Astrocyte (in vitro differentiated cells and primary cell): ENCODE results near the gene DPP4.

ENCODE experiments used
- EZH2 ChIP-seq: IDR thresholded peaks from 2 replicates; pipeline ENCODE4 v1.6.1; 2012; ENCODE audit warnings: mild to moderate bottlenecking, low read length, inconsistent platforms; ENCODE audit not compliant: insufficient read depth
- TF ChIP-seq, protein P1 (sequence below): IDR thresholded peaks from 2 replicates; pipeline ENCODE4 v1.5.1; 2011; ENCODE audit warnings: low read depth, mild to moderate bottlenecking, inconsistent platforms, low read length, moderate library complexity; ENCODE audit not compliant: insufficient read depth

DNA sequence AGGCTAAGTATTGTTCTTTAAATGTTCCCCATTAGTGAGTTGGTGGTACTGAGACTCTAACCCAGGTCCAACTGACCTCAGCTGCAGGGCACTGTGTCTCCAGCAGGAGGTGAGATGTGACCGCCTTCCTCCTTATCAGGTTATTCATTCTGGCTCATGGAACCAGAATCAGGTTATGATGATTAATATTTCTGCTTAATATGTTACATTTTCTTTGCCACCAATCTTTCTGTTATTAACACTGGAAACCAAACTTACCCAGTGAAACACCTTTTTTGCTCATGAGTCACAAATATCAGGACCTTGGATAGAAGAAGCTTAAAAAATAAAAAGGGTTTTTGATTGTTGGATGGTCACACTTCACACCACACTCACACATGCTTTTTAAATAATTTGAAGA lies 85.4 kb downstream of the DPP4 start:
- TF ChIP-seq, protein P1, sequence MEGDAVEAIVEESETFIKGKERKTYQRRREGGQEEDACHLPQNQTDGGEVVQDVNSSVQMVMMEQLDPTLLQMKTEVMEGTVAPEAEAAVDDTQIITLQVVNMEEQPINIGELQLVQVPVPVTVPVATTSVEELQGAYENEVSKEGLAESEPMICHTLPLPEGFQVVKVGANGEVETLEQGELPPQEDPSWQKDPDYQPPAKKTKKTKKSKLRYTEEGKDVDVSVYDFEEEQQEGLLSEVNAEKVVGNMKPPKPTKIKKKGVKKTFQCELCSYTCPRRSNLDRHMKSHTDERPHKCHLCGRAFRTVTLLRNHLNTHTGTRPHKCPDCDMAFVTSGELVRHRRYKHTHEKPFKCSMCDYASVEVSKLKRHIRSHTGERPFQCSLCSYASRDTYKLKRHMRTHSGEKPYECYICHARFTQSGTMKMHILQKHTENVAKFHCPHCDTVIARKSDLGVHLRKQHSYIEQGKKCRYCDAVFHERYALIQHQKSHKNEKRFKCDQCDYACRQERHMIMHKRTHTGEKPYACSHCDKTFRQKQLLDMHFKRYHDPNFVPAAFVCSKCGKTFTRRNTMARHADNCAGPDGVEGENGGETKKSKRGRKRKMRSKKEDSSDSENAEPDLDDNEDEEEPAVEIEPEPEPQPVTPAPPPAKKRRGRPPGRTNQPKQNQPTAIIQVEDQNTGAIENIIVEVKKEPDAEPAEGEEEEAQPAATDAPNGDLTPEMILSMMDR: no peak
- TF ChIP-seq EZH2: no peak
